ENCODE data around the gene MYO1E.

Gene MYO1E

GRCh38 chr15:59313641-59314332 lies 58.9 kb downstream of the MYO1E start:
- FAIRE-seq: no peak

GRCh38 chr15:59312205-59312604 lies 60.5 kb downstream of the MYO1E start:
- no peak for FAIRE-seq

- FAIRE-seq: no peak
Measured at GRCh38 chr15:59311195-59311594, 61.5 kb downstream of the MYO1E start.

GRCh38 chr15:59309405-59309804 lies 63.3 kb downstream of the MYO1E start:
- no peak for FAIRE-seq

GRCh38 chr15:59307165-59307537 lies 65.5 kb downstream of the MYO1E start:
- no peak for FAIRE-seq

- FAIRE-seq: no peak
Measured at GRCh38 chr15:59306520-59307164, 66.0 kb downstream of the MYO1E start.

- FAIRE-seq: no peak
Measured at GRCh38 chr15:59304807-59305206, 67.9 kb downstream of the MYO1E start.

- FAIRE-seq: no peak
Measured at GRCh38 chr15:59304034-59304795, 68.5 kb downstream of the MYO1E start.

GRCh38 chr15:59303633-59304032 lies 69.0 kb downstream of the MYO1E start:
- FAIRE-seq: no peak

GRCh38 chr15:59303136-59303535 lies 69.5 kb downstream of the MYO1E start:
- no peak for FAIRE-seq

- FAIRE-seq: no peak
Measured at GRCh38 chr15:59301527-59301926, 71.1 kb downstream of the MYO1E start.

GRCh38 chr15:59300618-59301139 lies 72.0 kb downstream of the MYO1E start:
- no peak for FAIRE-seq

GRCh38 chr15:59299929-59300617 lies 72.6 kb downstream of the MYO1E start:
- FAIRE-seq: no peak

GRCh38 chr15:59298854-59299250 lies 73.8 kb downstream of the MYO1E start:
- no peak for FAIRE-seq

GRCh38 chr15:59298225-59298853 lies 74.3 kb downstream of the MYO1E start:
- no peak for FAIRE-seq

- FAIRE-seq: no peak
Measured at GRCh38 chr15:59296181-59296617, 76.5 kb downstream of the MYO1E start.

GRCh38 chr15:59295261-59296001 lies 77.2 kb downstream of the MYO1E start:
- FAIRE-seq: no peak

- FAIRE-seq: no peak
Measured at GRCh38 chr15:59294574-59295260, 78.0 kb downstream of the MYO1E start.

- FAIRE-seq: no peak
Measured at GRCh38 chr15:59292442-59293151, 80.1 kb downstream of the MYO1E start.

GRCh38 chr15:59291213-59291549 lies 81.5 kb downstream of the MYO1E start:
- no peak for FAIRE-seq

All from colon (tissue), 2 donors.